GM18517 (cell line): ENCODE measurements around the gene YOD1.

Source experiments
- ATAC-seq: cut with Tn5 transposase; IDR thresholded peaks from one replicate; pipeline ENCODE4 v1.9.1; 2021; ENCODE audit warnings: mild to moderate bottlenecking, moderate library complexity; ENCODE audit not compliant: unreplicated experiment

YOD1 gene

GRCh38 chr1:207051191-207051943, at the start of gene YOD1:
YOD1 (minus strand) TSS chr1:207051208; CDS start chr1:207051030, 178 bp downstream.
- no peak for ATAC-seq

GRCh38 chr1:207097871-207098324, 46.9 kb upstream of the YOD1 start:
- ATAC-seq: no peak

- no peak for ATAC-seq
These were observed 42.9 kb upstream of the YOD1 start for GRCh38 chr1:207093944-207094343.

GRCh38 chr1:207091200-207091908, 40.3 kb upstream of the YOD1 start:
- ATAC-seq: no peak

- no peak for ATAC-seq
These were observed 38.8 kb upstream of the YOD1 start for GRCh38 chr1:207089627-207090355.

GRCh38 chr1:207088701-207089626, 38.0 kb upstream of the YOD1 start, which contains the start of gene C4BPB:
C4BPB (plus strand) TSS chr1:207088860; CDS start chr1:207089532, 672 bp downstream.
- no peak for ATAC-seq

GRCh38 chr1:207088161-207088560, 37.2 kb upstream of the YOD1 start:
- ATAC-seq: no peak

GRCh38 chr1:207085887-207086286, 34.9 kb upstream of the YOD1 start:
- no peak for ATAC-seq

GRCh38 chr1:207084701-207085180, 33.7 kb upstream of the YOD1 start:
- ATAC-seq: no peak

- ATAC-seq: no peak
These were observed 33.2 kb upstream of the YOD1 start for GRCh38 chr1:207084232-207084631.

GRCh38 chr1:207081806-207082205, 30.8 kb upstream of the YOD1 start:
- ATAC-seq: no peak

GRCh38 chr1:207081088-207081487, 30.1 kb upstream of the YOD1 start:
- no peak for ATAC-seq

- no peak for ATAC-seq
These were observed 28.8 kb upstream of the YOD1 start for GRCh38 chr1:207079706-207080241.

GRCh38 chr1:207078578-207079132, 27.6 kb upstream of the YOD1 start:
- no peak for ATAC-seq

- no peak for ATAC-seq
These were observed 26.7 kb upstream of the YOD1 start for GRCh38 chr1:207077470-207078377.

- ATAC-seq: no peak
These were observed 26.0 kb upstream of the YOD1 start for GRCh38 chr1:207077012-207077411.

GRCh38 chr1:207076181-207076955, 25.4 kb upstream of the YOD1 start:
- ATAC-seq: no peak
